Kidney glomerular epithelial cell (primary cell): ENCODE results near the gene FETUB.
A peak's percentile ranks its signal among the peaks of the same experiment; 100 is the strongest.
"Not testable (repeated sequence)": the region's sequence is repeated elsewhere in the genome, so short reads cannot be mapped to it uniquely, and the experiment has no call there.

Experiments
- DNase-seq: peaks from one replicate; lab custom pipeline; 2025; lab: John Stamatoyannopoulos, UW

The FETUB gene

DNA sequence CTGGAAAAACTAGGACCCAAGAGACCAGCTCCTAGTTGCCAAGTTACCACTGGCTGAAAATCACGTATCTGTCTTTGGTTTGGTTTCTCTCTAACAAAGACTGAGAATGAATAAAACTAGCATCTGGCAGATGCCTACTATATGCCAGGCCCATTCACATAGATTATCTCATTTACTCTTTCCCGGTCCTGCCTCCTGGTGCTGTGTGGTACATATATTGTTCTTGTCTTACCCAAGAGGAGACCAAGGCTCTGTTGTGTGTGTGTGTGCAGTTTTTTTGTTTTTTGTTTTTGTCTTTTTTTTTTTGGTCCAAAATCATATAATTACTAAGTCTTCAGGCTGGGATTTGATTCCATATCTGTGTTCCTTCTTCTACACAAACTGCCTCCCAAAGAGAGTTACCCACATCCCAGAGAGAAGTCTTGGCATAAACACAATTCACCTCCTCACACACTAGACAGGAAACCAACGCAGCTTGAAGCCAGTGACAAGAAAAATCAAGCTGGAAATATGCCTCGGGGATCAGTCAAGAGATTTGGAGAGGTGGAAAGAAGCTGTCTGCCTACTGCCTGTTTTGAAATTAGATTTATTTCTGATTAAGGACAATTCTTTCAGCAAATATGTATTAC is 26.4 kb upstream of the FETUB start:
- no peak for DNase-seq

DNA sequence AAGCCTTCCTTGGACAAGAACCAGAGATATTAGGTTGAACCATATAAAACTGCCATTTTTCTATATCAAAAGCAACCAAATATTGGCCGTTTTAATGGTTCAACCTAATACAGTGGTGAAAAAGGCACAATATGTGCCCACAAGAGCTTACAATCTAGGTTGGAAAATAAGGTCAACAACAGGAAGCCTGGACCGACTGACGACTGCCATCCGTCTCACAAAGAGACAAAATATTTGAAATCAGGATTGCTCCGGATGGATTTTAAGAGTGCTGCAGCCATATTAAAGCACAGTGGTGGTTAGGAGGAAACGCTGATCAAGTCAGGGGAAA is 26.0 kb upstream of the FETUB start:
- no peak for DNase-seq

DNA sequence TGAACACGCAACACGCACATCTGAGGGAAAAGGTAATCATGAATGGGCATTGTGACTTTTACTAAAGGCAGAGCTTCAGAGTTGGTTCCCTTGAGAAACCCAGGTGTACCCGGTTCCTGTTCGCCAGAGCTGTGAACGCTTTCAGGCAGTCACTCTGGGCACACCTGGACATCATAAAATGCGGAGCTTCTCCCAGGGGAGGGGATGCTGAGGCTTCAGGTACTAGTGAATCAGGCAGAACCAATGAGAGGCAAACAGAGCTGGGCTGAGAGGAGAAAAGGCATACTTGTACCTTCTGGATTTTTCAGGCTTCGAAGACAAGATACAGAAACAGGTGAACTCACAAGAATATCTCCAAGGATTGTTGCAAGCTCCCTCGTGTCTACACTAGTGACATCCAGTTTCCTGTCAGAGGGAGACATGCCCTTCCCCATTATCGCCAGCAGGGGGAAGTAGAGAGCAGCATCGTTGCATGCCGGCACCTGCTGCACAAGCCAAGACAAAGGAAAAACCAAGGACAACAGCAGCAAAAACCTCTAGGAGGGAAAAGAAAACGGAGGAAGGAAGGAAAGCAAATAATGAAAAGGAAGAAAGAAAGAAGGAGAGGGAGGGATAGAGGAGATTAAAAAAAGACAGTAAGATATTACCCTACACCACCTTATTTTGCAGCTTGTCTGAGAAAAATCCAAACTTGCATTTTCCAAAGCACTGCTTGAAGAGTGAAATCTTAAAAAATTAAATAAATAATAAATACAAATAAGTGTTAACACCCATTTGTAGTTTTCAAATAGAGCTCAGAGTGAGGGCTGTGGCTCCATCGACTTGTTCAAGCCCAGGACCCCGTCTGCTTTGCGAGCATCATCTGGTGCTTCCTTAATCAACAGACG is 25.4 kb upstream of the FETUB start:
- DNase-seq: peak; percentile 84

DNA sequence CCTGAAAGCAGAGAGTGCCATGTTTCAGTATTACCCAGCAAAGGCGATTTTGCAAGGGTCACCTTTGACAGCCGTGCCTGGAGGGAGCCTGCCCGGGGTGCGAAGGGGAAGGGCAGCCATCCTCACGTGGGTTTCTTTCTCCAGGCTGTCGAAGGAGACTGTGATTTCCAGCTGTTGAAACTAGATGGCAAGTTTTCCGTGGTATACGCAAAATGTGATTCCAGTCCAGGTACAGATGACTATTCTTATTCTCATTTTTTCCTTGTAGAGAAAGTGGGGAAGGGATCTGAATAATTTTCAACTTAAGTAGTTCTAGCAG is 23.9 kb upstream of the FETUB start:
- DNase-seq: no peak

DNA sequence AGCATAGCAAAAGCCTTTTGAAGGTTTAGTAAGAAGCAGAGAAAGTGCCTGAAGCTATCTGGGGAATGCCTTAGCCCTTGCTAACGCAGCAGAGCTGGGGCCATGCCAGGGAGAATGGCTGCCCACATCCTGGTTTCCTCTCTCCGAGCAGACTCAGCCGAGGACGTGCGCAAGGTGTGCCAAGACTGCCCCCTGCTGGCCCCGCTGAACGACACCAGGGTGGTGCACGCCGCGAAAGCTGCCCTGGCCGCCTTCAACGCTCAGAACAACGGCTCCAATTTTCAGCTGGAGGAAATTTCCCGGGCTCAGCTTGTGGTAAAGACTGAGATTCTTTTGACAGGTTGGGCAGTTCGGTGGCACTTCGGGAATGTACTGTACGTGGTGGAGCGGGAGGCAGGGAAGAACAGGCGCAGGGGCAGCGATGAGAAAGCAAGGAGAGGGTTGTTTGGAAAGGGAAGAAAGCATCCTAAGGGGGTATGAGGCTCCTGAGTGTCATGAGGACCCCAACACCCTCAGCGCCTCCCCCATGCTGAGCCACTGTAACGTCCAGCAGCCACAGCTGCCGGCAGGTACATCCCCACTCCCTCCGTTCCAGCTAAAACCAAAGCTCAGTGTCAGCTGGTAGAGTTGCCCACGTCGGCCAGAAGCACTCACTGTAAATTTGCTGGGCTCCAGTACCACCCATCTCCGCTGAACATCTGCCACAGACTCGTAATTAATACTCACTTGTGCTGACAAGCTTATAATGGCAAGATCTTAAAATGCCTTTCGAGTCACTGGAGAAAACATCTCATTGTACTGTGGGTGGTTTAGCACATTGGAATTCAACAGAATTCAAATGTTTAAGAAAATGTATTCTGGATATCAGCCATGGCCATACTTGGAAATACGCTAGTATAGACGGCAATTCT is 22.9 kb upstream of the FETUB start:
- DNase-seq: peak; percentile 92

DNA sequence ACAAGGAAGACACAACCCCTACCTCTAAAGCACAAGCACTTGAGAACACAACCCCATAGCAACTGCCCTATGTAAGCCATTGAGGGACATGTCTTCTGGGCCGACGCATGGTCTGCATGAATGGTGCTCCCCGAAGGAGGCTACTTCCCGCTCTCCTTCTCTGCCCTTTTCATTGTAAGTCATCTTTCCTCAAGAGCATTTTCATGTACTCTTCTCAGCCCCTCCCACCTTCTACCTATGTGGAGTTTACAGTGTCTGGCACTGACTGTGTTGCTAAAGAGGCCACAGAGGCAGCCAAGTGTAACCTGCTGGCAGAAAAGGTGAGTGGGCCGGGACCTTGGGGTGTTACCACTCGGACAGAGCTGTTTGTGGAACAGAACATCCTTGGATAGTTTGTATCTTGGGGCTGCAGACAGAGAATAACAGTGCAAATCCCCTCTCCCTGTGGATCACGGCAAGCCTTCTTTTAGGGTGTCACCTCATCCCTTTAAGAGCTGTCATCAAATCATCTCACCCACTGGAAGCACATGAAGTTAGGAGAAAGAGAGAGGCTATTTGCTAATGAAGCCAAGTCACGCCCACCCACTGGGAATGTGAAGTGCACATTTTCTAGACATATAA is 21.8 kb upstream of the FETUB start:
- peak; percentile 13 for DNase-seq

DNA sequence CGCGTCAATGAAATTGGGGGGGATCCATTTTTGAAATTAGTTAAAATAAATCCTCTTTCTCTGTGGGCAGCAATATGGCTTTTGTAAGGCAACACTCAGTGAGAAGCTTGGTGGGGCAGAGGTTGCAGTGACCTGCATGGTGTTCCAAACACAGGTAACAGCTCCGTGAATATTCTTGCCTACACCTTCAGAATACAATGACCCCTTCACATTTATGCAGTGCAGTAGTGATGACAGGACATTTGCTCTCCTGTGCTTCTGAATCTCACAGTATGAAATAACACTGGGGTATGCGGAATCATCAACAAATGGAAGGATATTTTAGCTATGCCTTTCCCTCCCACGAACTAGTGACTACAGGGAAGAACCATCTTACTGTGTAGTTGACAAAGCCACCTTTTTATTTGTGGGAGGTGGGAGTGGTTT is 20.4 kb upstream of the FETUB start:
- DNase-seq: no peak

DNA sequence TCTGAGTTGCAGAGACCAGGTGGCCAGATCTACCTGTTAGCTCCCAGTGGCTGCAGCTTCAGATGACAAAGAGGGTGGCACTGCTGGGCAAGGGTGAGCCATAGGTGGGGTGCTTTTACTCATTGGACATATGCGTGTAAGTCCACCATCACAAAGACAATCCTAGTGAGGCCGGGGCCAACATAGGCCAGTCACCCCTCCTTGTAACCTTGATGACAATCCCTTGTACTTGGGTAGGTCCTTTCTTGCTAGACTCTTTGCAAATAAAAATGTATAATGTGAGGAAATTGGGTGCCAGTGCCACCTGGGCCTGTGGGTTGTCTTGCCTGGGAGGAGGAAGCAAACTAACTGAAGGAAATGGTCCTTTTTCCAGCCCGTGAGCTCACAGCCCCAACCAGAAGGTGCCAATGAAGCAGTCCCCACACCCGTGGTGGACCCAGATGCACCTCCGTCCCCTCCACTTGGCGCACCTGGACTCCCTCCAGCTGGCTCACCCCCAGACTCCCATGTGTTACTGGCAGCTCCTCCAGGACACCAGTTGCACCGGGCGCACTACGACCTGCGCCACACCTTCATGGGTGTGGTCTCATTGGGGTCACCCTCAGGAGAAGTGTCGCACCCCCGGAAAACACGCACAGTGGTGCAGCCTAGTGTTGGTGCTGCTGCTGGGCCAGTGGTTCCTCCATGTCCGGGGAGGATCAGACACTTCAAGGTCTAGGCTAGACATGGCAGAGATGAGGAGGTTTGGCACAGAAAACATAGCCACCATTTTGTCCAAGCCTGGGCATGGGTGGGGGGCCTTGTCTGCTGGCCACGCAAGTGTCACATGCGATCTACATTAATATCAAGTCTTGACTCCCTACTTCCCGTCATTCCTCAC is 19.7 kb upstream of the FETUB start:
- no peak for DNase-seq

DNA sequence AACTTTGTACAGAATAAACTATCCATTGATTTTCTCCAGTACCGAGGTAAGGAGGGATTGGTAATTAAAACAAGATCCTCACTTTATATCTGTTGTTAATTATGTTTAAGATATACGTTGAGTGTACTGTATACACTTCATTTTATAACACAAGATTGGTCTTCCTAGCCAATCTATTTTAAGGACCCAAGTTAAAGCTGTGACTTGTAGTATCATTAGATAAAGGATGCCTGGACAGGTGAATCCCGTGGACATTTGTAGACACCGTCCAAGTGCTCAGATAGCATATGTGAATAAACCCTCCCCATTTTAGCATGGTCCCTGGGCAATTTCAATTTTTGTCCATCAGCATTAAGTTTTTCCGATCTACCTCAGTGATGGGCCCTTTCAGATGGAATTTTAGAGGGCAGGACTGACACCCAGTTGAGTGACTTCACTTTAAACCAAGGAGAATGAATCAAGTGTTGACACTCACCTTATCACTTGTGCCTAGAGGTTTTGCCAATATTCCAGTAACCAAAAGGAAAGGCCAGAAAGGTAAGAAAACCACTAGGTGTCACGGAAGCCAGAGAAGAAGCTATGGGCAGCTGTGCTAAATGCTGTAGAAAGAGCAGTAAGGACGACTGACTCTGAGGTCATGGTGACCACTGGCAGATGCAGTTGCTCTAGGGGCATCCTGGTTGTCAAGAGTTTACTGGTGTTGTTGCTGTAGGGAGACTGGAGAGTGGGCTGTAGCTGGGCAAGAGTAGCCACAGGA is 18.1 kb upstream of the FETUB start:
- no peak for DNase-seq

DNA sequence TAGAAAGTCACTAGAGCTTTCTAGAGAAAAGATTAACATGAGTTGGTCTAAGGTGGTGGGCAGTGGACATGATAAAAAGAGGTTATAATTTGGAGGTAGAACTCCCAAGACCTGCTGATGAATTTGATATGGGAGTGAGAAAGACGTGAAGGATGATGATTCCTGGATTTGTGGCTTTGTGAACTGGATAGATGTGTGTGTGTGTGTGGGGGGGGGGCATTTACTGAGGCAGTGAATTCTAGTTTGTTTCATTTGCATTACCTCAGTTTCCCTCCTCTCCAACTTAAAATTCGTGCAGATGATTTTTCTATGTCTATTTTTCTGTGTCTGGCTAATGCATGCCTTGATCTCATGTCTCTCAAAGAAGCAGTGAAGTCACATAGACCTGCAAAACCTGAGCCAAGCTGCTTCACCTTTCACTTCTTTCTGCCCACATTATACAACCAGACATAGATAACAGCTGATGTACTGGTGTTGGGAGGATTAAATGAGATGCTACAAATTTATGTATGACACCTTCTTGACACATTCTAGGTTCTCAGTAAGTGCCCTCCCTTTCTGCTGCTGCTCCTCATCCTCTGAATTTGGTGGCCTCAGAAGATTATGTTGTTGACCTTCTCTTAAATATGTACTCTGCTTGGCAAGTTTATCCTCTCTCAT is 17.4 kb upstream of the FETUB start:
- DNase-seq: no peak

DNA sequence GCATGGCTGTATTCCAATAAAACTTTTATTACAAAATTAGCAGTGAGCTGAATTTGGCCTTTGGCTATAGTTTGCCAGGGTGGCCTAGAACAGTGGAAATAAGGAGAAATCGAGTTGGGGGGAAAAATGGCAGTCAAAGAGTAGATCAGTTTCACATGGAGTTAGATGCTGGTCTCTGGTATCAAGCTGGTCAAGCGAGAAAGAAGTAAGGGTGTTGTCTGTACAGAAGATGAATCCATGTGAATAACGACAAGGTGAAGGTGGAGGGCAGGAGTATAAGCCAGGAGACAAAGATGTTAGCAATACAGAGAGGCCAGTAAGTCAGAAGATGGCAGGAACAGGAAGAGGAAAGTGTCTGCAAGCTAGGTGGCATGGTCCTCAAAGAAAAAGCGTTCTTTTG is 15.6 kb upstream of the FETUB start:
- DNase-seq: no peak

DNA sequence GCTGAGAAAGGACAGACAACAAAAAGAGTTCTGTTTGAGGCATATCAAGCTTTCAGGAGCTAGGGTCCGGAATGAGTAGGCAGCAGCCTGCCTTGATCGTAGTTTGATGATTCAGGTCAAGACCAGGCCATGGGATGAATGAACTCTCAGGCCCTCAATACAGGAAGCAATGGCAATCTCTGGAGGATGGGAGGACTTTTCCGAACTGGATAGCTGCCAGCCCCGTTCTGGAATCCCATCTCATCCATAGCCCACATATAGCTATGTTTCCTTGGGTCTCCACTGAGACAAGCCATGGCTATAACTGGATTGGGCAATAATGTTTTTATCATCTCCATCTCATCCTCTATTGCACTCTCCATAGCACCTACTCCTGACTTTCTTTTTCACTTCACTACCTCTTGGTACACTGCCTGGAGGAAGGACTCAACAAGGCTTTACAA is 14.6 kb upstream of the FETUB start:
- no peak for DNase-seq

DNA sequence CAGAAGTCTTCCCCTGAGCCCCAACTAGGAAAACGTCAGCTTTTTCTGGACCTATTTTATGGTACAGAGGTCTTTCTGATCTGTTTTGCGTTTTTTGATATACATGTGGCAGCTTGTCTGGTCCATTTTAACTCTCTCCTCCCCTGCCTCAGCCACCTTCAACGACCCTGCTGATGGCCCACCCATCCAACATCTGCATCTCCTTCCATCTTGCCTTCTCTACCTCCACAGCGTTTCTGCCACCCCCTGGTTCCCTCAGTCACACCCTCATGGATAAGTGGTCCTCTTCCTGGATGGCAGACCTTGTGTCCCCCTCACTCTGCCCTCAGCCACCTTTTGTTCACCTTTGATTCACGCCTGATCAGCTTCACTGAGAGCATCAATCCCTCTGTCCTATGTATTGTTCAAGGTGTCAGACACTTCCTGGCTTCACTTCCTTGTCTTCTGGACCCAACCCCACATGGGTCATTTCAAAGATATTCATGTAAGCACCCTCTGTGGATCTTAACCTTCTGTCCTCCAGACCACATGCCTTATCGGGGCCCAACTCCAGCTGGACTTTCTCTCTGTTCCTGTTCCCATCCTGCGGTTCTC is 13.8 kb upstream of the FETUB start:
- no peak for DNase-seq

DNA sequence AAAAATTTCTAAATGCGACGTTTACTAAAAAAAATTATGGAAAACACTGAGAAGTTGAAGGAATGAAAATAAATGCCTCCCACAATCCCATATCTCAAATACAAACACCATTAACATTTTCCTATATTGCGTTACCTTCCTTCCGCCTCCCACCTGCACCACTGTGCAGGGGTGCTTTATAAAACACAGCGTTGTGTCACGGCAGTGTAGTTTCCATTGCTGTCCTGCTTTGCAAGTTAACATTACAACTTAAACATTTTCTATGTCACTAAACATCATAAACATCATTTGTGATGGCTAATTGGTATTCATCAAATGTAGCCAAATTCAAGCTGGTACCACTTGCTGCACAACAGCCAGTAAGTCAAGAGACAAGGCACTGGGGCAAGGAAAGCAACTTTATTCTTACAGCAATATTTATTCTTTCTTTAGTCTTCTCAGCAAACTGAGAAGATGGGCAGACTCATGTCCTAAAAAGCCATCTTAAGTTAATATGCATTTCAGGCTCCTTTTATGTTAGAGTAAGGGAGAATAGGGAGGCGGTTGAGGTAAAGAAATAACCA is 12.3 kb upstream of the FETUB start:
- DNase-seq: no peak

DNA sequence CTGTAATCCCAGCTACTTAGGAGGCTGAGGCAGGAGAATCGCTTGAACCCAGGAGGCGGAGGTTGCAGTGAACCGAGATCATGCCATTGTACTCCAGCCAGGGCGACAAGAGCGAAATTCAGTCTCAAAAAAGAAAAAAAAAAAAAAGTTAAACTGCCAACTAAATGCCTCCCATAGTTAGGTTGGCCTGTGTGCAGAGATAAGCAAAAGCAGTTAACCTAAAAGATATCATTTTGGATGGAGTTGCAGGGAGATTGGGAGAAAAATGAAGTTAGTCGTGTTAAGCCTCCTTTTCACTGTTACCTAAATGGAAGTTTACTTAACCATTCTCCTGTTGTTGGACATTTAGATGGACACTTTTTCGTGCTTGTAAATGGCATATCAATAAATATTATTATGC is 11.4 kb upstream of the FETUB start:
- no peak for DNase-seq

DNA sequence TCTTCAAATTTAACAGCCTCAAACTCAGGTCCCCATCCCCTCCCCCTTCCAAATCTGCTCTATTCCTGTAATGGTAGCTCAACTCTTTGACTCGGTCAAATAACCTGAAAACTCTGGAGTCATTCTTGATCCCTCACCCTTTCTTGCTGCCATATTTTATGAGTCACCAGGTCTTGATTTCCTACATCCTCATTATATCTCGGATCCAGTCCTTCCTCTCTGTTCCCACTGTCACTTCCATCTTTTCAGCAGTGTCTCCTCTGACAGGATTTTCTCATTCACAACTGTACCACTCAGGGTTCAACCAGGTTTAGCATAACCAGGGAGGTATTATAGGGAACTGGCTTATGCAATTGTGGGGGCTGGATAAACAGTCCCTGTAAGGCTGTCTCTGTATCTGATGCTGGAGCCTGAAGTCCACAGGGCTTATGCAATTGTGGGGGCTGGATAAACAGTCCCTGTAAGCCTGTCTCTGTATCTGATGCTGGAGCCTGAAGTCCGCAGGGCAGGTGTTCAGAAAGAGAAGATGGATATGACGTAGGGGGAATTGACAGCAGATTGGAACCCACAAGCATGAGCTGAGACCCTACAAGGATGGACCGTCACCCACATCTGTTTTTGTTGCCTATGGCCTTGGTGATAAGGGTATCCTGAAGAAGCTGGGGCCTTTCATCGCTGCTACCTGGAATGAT is 9.1 kb upstream of the FETUB start:
- DNase-seq: no peak

DNA sequence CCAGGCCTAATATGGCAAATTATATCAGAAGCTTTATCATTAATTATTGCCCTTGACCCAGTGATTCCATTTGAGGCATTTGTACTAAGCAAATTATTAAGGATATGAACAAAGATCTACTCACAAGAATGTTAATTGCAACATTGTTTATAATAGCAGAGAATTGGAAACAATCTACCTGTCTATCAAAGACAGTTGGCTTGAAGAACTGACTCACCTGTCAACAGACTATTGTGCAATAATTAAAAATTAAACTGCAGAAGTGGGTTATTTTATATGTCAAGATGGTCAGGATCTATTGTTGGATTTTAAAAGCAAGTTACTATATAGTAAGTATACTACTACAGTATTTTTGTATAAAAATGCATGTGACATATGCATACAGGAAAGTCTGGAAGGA is 6.7 kb upstream of the FETUB start:
- DNase-seq: no peak

DNA sequence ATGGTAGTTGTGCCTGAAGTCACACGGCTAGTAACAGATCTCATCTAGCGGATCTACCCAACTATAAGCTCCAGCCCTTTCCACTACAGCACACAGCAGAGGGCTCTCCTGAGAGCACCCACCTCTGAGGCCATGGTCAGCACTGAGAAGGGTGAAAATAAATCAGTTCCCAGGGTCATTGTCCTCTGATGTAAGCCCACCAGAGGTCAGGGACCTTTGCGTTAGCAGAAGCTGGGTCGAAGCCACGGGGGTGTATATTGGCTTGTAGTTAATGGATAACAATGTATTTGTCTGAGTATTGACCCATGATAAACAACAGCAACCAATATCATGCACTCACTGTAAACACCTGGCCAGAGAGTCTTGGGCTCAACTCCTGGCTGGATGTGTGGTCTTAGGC is 6.0 kb upstream of the FETUB start:
- DNase-seq: not testable (repeated sequence)

DNA sequence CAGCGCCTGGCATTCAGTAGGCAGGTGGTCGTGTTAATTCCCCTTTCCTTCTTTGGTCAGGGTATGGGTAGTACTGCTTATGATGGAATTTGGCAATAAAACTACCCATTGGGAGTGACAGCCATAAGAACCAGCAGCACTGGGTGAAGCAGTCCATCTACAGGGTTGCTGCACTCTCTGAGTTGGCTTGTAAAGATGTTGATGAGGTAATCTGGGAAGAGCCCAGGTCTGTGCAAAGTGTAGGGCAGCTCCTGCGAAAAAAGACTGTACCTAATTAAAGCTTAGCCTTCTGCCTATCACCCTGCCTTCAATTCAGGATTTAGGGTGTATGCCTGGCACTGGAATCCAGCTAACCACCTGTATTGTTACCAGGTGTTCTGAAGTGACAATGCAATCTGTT is 4.7 kb upstream of the FETUB start:
- no peak for DNase-seq
